ENCODE data around the gene DDX28.

Gene DDX28

DNA sequence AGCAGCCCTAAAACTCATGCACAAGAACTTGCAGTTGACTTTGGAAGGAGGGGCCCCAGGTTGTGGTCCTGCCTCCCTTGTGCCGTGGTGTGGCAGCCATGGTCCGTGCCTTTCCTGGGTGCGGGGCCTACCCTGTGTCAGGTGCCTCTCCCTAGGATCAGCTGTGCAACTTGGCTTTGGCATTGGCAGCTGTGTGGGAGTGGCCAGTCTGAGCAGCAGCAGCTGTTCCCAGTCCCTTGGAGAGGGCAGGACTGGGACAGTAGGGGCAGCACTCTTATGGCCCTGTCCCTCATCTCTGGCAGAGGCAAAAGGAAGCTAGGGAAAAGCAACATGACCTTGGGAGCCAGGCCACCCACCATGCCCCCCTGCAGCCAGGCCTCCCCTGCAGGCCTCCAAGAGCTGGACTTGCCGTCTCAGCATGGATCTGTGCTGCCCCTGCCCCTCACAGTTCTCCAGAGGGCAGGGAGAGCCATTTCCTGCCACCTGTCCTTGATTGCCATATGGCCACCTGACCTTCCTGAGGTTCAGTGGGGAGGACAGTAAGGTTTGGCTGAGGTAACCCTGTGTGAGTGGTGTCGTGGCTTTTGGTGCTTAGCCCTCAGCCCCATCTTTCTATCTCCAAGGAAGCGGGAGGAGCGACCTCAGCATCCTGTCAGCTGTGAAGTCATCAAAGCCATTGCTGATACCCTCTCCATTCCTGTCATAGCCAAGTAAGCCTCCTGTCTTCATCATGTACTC lies 46.6 kb upstream of the DDX28 start:
- Histone ChIP-seq H3K27ac (ENCODE audit: insufficient read depth in 1 of 2, low read depth in 1 of 2, low read length in 2 of 2, poor library complexity in 1 of 2, severe bottlenecking in 2 of 2) (no peak overlapping the region), H3K36me3 (ENCODE audit: control insufficient read depth in 4 of 4, insufficient read depth in 4 of 4, low read length in 3 of 4) (peaks cover 6 to 55% (median 39%) of the 10 kb centered on the region in 4 experiments), H3K27me3 (replicated peaks in 2 of 5; ENCODE audit: control insufficient read depth in 4 of 5, insufficient read depth in 5 of 5, low read length in 4 of 5) (no peaks in the 10 kb centered on the region), H3K9me3 (ENCODE audit: control extremely low read depth in 1 of 5, control insufficient read depth in 4 of 5, insufficient read depth in 2 of 5, low read depth in 1 of 5, low read length in 4 of 5) (no peaks in the 10 kb centered on the region), H3K4me3 (ENCODE audit: control insufficient read depth in 1 of 7, extremely low read depth in 1 of 7, insufficient read depth in 4 of 7, low read depth in 2 of 7, low read length in 6 of 7) (no peak overlapping the region), H3K4me1 (ENCODE audit: control extremely low read depth in 1 of 4, control insufficient read depth in 4 of 4, insufficient read depth in 4 of 4, low read length in 3 of 4) (peaks cover 4 to 45% (median 23%) of the 10 kb centered on the region in 4 experiments)
- ChIA-PET POLR2A (interaction anchor here (1.0 kb wide), 1 partner anchor 101 kb away, joined by 3 read pairs; the partner anchor contains the start of gene SLC12A4), CTCF (interaction anchor here (0.8 to 5.6 kb wide), 4 partner anchors 14 to 165 kb away, joined by 3 to 34 read pairs (median 4); partner anchors contain the start of gene NFATC3)
- DNase-seq = no peak
- 82% methylated on average over 6 of the region's 7 CpGs for WGBS (ENCODE audit: insufficient coverage)

DNA sequence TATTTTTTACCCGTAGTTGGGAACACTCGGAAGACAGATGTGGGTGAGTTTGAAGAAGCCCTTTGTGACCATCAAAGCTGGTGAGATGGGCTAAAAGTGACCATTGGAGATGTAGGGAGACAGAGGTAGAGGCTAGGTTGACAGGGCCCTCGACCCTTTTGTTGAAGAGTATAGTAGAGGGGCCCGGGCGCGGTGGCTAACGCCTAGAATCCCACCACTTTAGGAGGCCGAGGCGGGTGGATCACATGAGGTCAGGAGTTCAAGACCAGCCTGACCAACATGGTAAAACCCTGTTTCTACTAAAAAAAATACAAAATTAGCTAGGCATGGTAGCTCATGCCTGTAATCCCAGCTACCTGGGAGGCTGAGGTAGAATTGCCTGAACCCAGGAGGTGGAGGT lies 45.9 kb upstream of the DDX28 start:
- POLR2A ChIA-PET = interaction anchor here (1.0 kb wide), 1 partner anchor 100 kb away, joined by 3 read pairs; the partner anchor contains the start of gene SLC12A4
- WGBS (ENCODE audit: insufficient coverage) = 98% methylated on average over 7 of the region's 9 CpGs
- Histone ChIP-seq H3K9me3 (ENCODE audit: control extremely low read depth in 1 of 5, control insufficient read depth in 4 of 5, insufficient read depth in 2 of 5, low read depth in 1 of 5, low read length in 4 of 5) (no peaks in the 10 kb centered on the region), H3K36me3 (ENCODE audit: control insufficient read depth in 4 of 4, insufficient read depth in 4 of 4, low read length in 3 of 4) (peaks cover 6 to 53% (median 39%) of the 10 kb centered on the region in 4 experiments), H3K4me3 (ENCODE audit: control insufficient read depth in 1 of 7, extremely low read depth in 1 of 7, insufficient read depth in 4 of 7, low read depth in 2 of 7, low read length in 6 of 7) (no peak overlapping the region), H3K4me1 (ENCODE audit: control extremely low read depth in 1 of 4, control insufficient read depth in 4 of 4, insufficient read depth in 4 of 4, low read length in 3 of 4) (peaks cover 4 to 44% (median 16%) of the 10 kb centered on the region in 4 experiments), H3K27me3 (replicated peaks in 2 of 5; ENCODE audit: control insufficient read depth in 4 of 5, insufficient read depth in 5 of 5, low read length in 4 of 5) (no peaks in the 10 kb centered on the region), H3K27ac (ENCODE audit: insufficient read depth in 1 of 2, low read depth in 1 of 2, low read length in 2 of 2, poor library complexity in 1 of 2, severe bottlenecking in 2 of 2) (no peak overlapping the region)
- CTCF ChIA-PET = interaction anchor here (0.8 to 5.6 kb wide), 2 partner anchors 15 to 165 kb away, joined by 3 to 34 read pairs; partner anchors contain the start of gene NFATC3
- DNase-seq = no peak

DNA sequence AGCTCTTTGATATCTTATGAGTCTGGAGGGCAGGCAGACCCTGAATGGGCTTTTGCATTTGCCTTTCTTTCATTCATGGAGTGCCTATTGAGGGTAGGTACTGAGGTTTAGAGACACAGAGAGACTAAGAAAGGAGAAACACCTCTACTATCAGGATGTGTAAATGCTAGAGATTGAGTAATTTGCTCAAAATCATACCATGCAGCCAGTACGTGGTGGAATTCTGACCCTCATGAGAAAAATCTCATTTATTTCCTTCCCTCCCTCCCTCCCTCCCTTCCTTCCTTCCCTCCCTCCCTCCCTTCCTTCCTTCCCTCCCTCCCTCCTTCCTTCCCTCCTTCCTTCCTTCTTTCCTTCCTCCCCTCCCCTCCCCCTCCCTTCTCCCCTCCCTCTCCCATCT lies 43.7 kb upstream of the DDX28 start:
- peaks cover 6 to 48% (median 36%) of the 10 kb centered on the region in 4 experiments for H3K36me3 ChIP-seq (ENCODE audit: control insufficient read depth in 4 of 4, insufficient read depth in 4 of 4, low read length in 3 of 4)
- no peaks in the 10 kb centered on the region for H3K27me3 ChIP-seq (replicated peaks in 2 of 5; ENCODE audit: control insufficient read depth in 4 of 5, insufficient read depth in 5 of 5, low read length in 4 of 5)
- DNase-seq = no peak
- H3K4me1 ChIP-seq (ENCODE audit: control extremely low read depth in 1 of 4, control insufficient read depth in 4 of 4, insufficient read depth in 4 of 4, low read length in 3 of 4) = peaks cover 4 to 36% (median 13%) of the 10 kb centered on the region in 4 experiments
- H3K27ac ChIP-seq (ENCODE audit: insufficient read depth in 1 of 2, low read depth in 1 of 2, low read length in 2 of 2, poor library complexity in 1 of 2, severe bottlenecking in 2 of 2) = no peak overlapping the region
- no CpG with 5 or more reads among the region's 1 CpG for WGBS (ENCODE audit: insufficient coverage)
- H3K9me3 ChIP-seq (ENCODE audit: control extremely low read depth in 1 of 5, control insufficient read depth in 4 of 5, insufficient read depth in 2 of 5, low read depth in 1 of 5, low read length in 4 of 5) = no peaks in the 10 kb centered on the region
- H3K4me3 ChIP-seq (ENCODE audit: control insufficient read depth in 1 of 7, extremely low read depth in 1 of 7, insufficient read depth in 4 of 7, low read depth in 2 of 7, low read length in 6 of 7) = no peak overlapping the region
- POLR2A ChIA-PET = no interaction called here
- CTCF ChIA-PET = interaction anchor here (0.9 to 6.7 kb wide), 7 partner anchors 7 to 189 kb away, joined by 3 to 51 read pairs (median 4); partner anchors contain the start of gene PSMB10

DNA sequence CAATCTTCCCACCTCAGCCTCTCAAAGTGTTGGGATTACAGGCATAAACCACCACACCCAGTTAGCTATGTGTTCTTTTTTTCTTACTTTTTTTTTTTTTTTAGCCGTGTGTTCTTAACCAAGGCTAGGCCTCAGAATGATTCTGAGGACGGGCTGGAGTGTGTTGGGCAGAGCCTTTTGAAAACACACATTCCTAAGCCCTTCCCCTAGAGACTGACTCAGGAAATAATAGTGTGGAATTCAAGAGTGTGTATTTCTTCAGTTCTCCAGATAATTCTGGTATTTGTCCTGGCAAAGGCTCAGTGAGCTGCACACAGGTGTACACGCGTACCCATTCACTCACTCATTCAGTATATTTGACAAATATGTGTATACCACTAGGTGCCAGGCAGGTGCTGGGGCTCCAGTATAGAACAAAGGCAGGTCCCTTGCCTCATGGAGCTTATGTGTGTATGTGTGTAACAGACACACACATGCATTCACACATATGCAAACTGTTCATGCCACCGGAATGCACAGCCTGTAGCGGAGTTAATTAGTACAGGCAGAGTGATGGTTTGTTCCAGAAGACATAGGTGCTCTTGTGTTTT lies 42.8 kb upstream of the DDX28 start:
- H3K27me3 ChIP-seq (replicated peaks in 2 of 5; ENCODE audit: control insufficient read depth in 4 of 5, insufficient read depth in 5 of 5, low read length in 4 of 5) = no peaks in the 10 kb centered on the region
- H3K4me1 ChIP-seq (ENCODE audit: control extremely low read depth in 1 of 4, control insufficient read depth in 4 of 4, insufficient read depth in 4 of 4, low read length in 3 of 4) = peaks cover 4 to 36% (median 13%) of the 10 kb centered on the region in 4 experiments
- ChIA-PET CTCF (interaction anchor here (0.6 to 6.7 kb wide), 17 partner anchors 8 to 188 kb away, joined by 3 to 51 read pairs (median 5); partner anchors contain the start of genes NFATC3 and PSMB10), POLR2A (no interaction called here)
- H3K36me3 ChIP-seq (ENCODE audit: control insufficient read depth in 4 of 4, insufficient read depth in 4 of 4, low read length in 3 of 4) = peaks cover 8 to 48% (median 37%) of the 10 kb centered on the region in 4 experiments
- no peak overlapping the region for H3K4me3 ChIP-seq (ENCODE audit: control insufficient read depth in 1 of 7, extremely low read depth in 1 of 7, insufficient read depth in 4 of 7, low read depth in 2 of 7, low read length in 6 of 7)
- H3K27ac ChIP-seq (ENCODE audit: insufficient read depth in 1 of 2, low read depth in 1 of 2, low read length in 2 of 2, poor library complexity in 1 of 2, severe bottlenecking in 2 of 2) = no peak overlapping the region
- no peak for DNase-seq
- 90% methylated on average over 3 of the region's 6 CpGs for WGBS (ENCODE audit: insufficient coverage)
- H3K9me3 ChIP-seq (ENCODE audit: control extremely low read depth in 1 of 5, control insufficient read depth in 4 of 5, insufficient read depth in 2 of 5, low read depth in 1 of 5, low read length in 4 of 5) = no peaks in the 10 kb centered on the region

DNA sequence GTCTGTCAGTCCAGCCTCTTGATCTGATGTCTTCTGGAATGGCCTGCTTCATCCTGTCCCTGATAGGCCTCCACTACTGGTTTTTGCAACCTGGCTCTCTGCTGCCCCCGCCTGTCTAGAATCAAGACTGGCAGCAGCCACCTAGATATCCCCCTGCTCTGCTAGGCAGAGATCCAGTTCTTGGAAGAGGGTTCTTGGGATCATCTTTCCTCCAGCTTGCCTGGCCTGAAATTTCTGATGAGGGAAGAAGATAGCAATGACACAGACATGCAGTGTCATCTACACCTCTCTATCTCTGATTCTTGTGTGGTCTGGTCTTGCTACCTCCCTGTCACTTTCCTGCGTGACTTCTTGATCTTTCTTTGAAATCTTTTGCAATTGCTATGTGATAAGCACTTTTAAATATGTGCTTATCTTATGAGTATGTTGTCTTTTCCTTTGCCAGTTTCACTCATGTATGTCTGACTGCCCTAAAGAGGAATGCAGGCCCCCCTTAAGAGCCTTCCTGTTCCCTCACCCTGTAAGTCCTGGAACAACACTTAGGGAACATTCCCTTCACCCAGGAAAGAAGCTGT lies 41.8 kb upstream of the DDX28 start:
- no peaks in the 10 kb centered on the region for H3K9me3 ChIP-seq (ENCODE audit: control extremely low read depth in 1 of 5, control insufficient read depth in 4 of 5, insufficient read depth in 2 of 5, low read depth in 1 of 5, low read length in 4 of 5)
- peaks cover 0 to 27% (median 7%) of the 10 kb centered on the region in 4 experiments for H3K4me1 ChIP-seq (ENCODE audit: control extremely low read depth in 1 of 4, control insufficient read depth in 4 of 4, insufficient read depth in 4 of 4, low read length in 3 of 4)
- peaks cover 8 to 50% (median 36%) of the 10 kb centered on the region in 4 experiments for H3K36me3 ChIP-seq (ENCODE audit: control insufficient read depth in 4 of 4, insufficient read depth in 4 of 4, low read length in 3 of 4)
- H3K27me3 ChIP-seq (replicated peaks in 2 of 5; ENCODE audit: control insufficient read depth in 4 of 5, insufficient read depth in 5 of 5, low read length in 4 of 5) = no peaks in the 10 kb centered on the region
- H3K4me3 ChIP-seq (ENCODE audit: control insufficient read depth in 1 of 7, extremely low read depth in 1 of 7, insufficient read depth in 4 of 7, low read depth in 2 of 7, low read length in 6 of 7) = no peak overlapping the region
- no peak overlapping the region for H3K27ac ChIP-seq (ENCODE audit: insufficient read depth in 1 of 2, low read depth in 1 of 2, low read length in 2 of 2, poor library complexity in 1 of 2, severe bottlenecking in 2 of 2)
- WGBS (ENCODE audit: insufficient coverage) = 29% methylated on average over 1 of the region's 2 CpGs
- peak; percentile 55 to 77 (median 67) for DNase-seq
- CTCF ChIA-PET = interaction anchor here (0.9 to 6.7 kb wide), 15 partner anchors 9 to 165 kb away, joined by 3 to 51 read pairs (median 6); partner anchors contain the start of gene NFATC3
- POLR2A ChIA-PET = no interaction called here

DNA sequence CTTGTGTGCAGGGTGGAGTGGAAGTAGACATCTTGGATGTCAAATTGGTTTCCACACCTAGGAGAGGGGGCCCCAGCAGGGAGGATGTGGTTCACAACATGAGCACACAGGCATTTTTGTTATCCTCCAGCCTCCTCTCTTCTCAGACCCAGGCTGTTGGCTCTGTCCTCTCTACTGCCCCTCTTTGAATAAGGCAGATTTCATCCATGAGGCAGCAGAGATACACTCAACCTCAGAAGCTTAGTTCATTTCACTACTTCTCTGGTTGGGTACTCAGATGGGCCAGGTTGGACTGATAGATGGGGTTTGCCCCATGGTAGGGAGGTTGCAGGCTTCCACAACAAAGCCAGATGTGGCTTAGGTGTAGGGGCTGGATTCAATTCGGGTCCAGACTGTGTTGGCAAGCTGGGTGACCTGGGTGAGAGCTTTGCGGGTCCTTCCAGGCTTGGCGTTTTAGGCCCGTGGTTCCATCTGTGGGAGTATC lies 39.9 kb upstream of the DDX28 start:
- Histone ChIP-seq H3K4me1 (ENCODE audit: control extremely low read depth in 1 of 4, control insufficient read depth in 4 of 4, insufficient read depth in 4 of 4, low read length in 3 of 4) (peaks cover 0 to 19% (median 2%) of the 10 kb centered on the region in 4 experiments), H3K27ac (ENCODE audit: insufficient read depth in 1 of 2, low read depth in 1 of 2, low read length in 2 of 2, poor library complexity in 1 of 2, severe bottlenecking in 2 of 2) (no peak overlapping the region), H3K9me3 (ENCODE audit: control extremely low read depth in 1 of 5, control insufficient read depth in 4 of 5, insufficient read depth in 2 of 5, low read depth in 1 of 5, low read length in 4 of 5) (no peaks in the 10 kb centered on the region), H3K4me3 (ENCODE audit: control insufficient read depth in 1 of 7, extremely low read depth in 1 of 7, insufficient read depth in 4 of 7, low read depth in 2 of 7, low read length in 6 of 7) (no peak overlapping the region), H3K36me3 (ENCODE audit: control insufficient read depth in 4 of 4, insufficient read depth in 4 of 4, low read length in 3 of 4) (peaks cover 8 to 59% (median 43%) of the 10 kb centered on the region in 4 experiments), H3K27me3 (replicated peaks in 2 of 5; ENCODE audit: control insufficient read depth in 4 of 5, insufficient read depth in 5 of 5, low read length in 4 of 5) (no peaks in the 10 kb centered on the region)
- WGBS (ENCODE audit: insufficient coverage) = no CpG with 5 or more reads among the region's 4 CpGs
- ChIA-PET CTCF (interaction anchor here (0.9 to 6.7 kb wide), 4 partner anchors 11 to 22 kb away, joined by 3 to 51 read pairs (median 6); partner anchors contain the start of gene NFATC3), POLR2A (no interaction called here)
- DNase-seq = no peak
